K562 (cell line): Measurements from ENCODE around the gene EMC10. TPM values are rescaled to one million over a fixed set of nuclear protein-coding genes. Genes with fewer than 3 reads are reported as not detected.

Source experiments
- ATF6 ChIP-seq: sonication (generic); formaldehyde crosslinking; IDR thresholded peaks from 2 replicates; pipeline ENCODE4 v1.4.0; 2020; ENCODE audit warnings: mild to moderate bottlenecking, missing genetic modification reagents
- CBX8 ChIP-seq: fragments of 200-600 bp; sonication (generic); IDR thresholded peaks from 2 replicates; pipeline ENCODE4 v1.6.1; 2012; ENCODE audit warnings: borderline replicate concordance, mixed run types, low read depth, mild to moderate bottlenecking, moderate library complexity, mixed read lengths, low read length, control low read depth, inconsistent platforms; ENCODE audit not compliant: poor library complexity, severe bottlenecking; ENCODE audit errors: extremely low read depth
- DIDO1 ChIP-seq: fragments of 450-650 bp; IDR thresholded peaks from 2 replicates; pipeline ENCODE4 v1.6.1; 2016; ENCODE audit warnings: low read depth, missing biosample characterization, missing genetic modification characterization
- ELF4 ChIP-seq: fragments of 450-650 bp; formaldehyde crosslinking; IDR thresholded peaks from 2 replicates; pipeline ENCODE4 v1.4.0; 2022; ENCODE audit warnings: missing genetic modification characterization
- HEY1 ChIP-seq: fragments of 250-450 bp; sonication (Bioruptor Pico); IDR thresholded peaks from 2 replicates; pipeline ENCODE4 v1.5.0; 2020; ENCODE audit warnings: mild to moderate bottlenecking, moderate library complexity, borderline replicate concordance
- KAT8 ChIP-seq: fragments of 450-650 bp; IDR thresholded peaks from 2 replicates; pipeline ENCODE4 v1.6.1; 2016; ENCODE audit warnings: low read depth, mild to moderate bottlenecking
- NFIC ChIP-seq: fragments of 450-650 bp; IDR thresholded peaks from 2 replicates; pipeline ENCODE4 v1.6.1; 2017; ENCODE audit warnings: mild to moderate bottlenecking, inconsistent platforms
- RBM25 ChIP-seq: fragments of 200-400 bp; formaldehyde crosslinking; IDR thresholded peaks from 2 replicates; pipeline ENCODE4 v1.6.1; 2018; ENCODE audit warnings: low read length, low read depth, moderate library complexity; ENCODE audit not compliant: severe bottlenecking
- RCOR1 ChIP-seq, 2 experiments: IDR thresholded peaks; 2 replicates each; pipeline ENCODE4 v1.6.1; 2012; ENCODE audit warnings: low read depth in 2 of 2, low read length in 2 of 2, borderline replicate concordance in 1 of 2, improper control_type of control experiment in 1 of 2
- REST ChIP-seq, 2 experiments: fragments of 450-650 bp; formaldehyde crosslinking in 1 of 2; IDR thresholded peaks; 2 replicates each; pipeline versions ENCODE4 v1.4.0 to v1.6.1; 2014 to 2020; ENCODE audit warnings: mild to moderate bottlenecking in 2 of 2, borderline replicate concordance in 1 of 2, low read depth in 1 of 2
- SETDB1 ChIP-seq: IDR thresholded peaks from one replicate; pipeline ENCODE4 v1.6.1; 2012; ENCODE audit warnings: low read length, control low read depth, inconsistent platforms
- SIX5 ChIP-seq, 2 experiments: IDR thresholded peaks; 2 replicates each; pipeline ENCODE4 v1.6.1; 2011; ENCODE audit warnings: low read length in 2 of 2, borderline replicate concordance in 1 of 2, low read depth in 1 of 2, mild to moderate bottlenecking in 1 of 2, moderate library complexity in 1 of 2; ENCODE audit not compliant: insufficient read depth in 1 of 2
- TCF7 ChIP-seq: sonication (generic); IDR thresholded peaks from 2 replicates; pipeline ENCODE4 v1.6.1; 2016; ENCODE audit warnings: antibody characterized with exemption, borderline replicate concordance
- TFAM ChIP-seq: fragments of 250-450 bp; sonication (Bioruptor Pico); conservative IDR thresholded peaks from 2 replicates; pipeline ENCODE4 v1.5.0; 2021; ENCODE audit warnings: mild to moderate bottlenecking, moderate library complexity
- ZBED1 ChIP-seq: IDR thresholded peaks from 2 replicates; pipeline ENCODE4 v1.6.1; 2014
- ZNF3 ChIP-seq: fragments of 250-450 bp; sonication (Bioruptor Pico); IDR thresholded peaks from 2 replicates; pipeline ENCODE4 v1.5.0; 2021; ENCODE audit warnings: mild to moderate bottlenecking, moderate library complexity
- ZNF507 ChIP-seq: conservative IDR thresholded peaks from 2 replicates; pipeline ENCODE4 v1.6.1; 2017; ENCODE audit warnings: missing genetic modification characterization, missing compliant biosample characterization
- ZNF584 ChIP-seq: fragments of 200-800 bp; sonication (Bioruptor generic); IDR thresholded peaks from 2 replicates; pipeline ENCODE4 v1.6.1; 2016; ENCODE audit warnings: low read depth, mild to moderate bottlenecking, missing genetic modification characterization, missing compliant biosample characterization
- polyA plus RNA-seq, 8 experiments: library from polyadenylated mRNA; depleted of rRNA in 4 of 8; stranded (reverse) in 5 of 8; unstranded in 3 of 8; fragments of >200 nt; fragmentation: Nextera tagmentation in 2 of 8; fragmentation: Illumina TruSeq in 1 of 8; extraction: Ambion mirVana in 2 of 8; extraction: Trizol in 1 of 8; gene quantifications; 2 replicates each; pipeline versions ENCODE4 v1.2.1 to v1.2.3, GENCODE V29; 2011 to 2014; ENCODE audit warnings: inconsistent platforms in 1 of 8, missing spikeins in 1 of 8
- total RNA-seq, 7 experiments: library from RNA; depleted of rRNA in 6 of 7; stranded (reverse); fragments of >200 nt in 6 of 7; fragmentation: Illumina TruSeq in 2 of 7; extraction: Trizol in 2 of 7; gene quantifications; 2 replicates each; pipeline versions ENCODE4 v1.2.1 to v1.2.3, GENCODE V29; 2011 to 2021; ENCODE audit warnings: low replicate concordance in 1 of 7

The EMC10 gene
- total and polyA plus RNA-seq, 9 of the 15 experiments (the other 6 are each of a cell fraction or from before 2014, with no cell fraction given), result 1.4 to 46.0 (median 13.1) TPM

GRCh38 chr19:50500060-50500752, 23.9 kb downstream of the EMC10 start (continued):
- TF ChIP-seq ATF6 (CRISPR knock-in tag) (no peak), RBM25 (no peak), DIDO1 (no peak), REST (IDR thresholded peaks at IDR 0.05; ENCODE audit: borderline replicate concordance) (peak; percentile 60), REST (CRISPR knock-in tag; IDR thresholded peaks at IDR 0.05; ENCODE audit: low read depth) (no peak), ZBED1 (no peak), RCOR1 (IDR thresholded peaks at IDR 0.05; ENCODE audit: borderline replicate concordance in 1 of 2, low read depth in 2 of 2, low read length in 2 of 2) (peak in 1 of 2 experiments; percentile 62; a peak in 2 of 4 replicates), SIX5 (IDR thresholded peaks at IDR 0.05; ENCODE audit: borderline replicate concordance in 1 of 2, insufficient read depth in 1 of 2, low read depth in 1 of 2, low read length in 2 of 2) (no peak), ZNF3 (no peak), TCF7 (no peak), SETDB1 (no peak), HEY1 (CRISPR knock-in tag) (no peak), ZNF507 (tag) (no peak), ELF4 (no peak), CBX8 (no peak), KAT8 (no peak), ZNF584 (CRISPR knock-in tag) (no peak), TFAM (CRISPR knock-in tag) (no peak), NFIC (peak; percentile 61)
